HG03196 (cell line): ENCODE measurements around the gene TMEM108.

Source experiments
- ATAC-seq: cut with Tn5 transposase; IDR thresholded peaks from one replicate; pipeline ENCODE4 v1.9.1; 2021; ENCODE audit not compliant: unreplicated experiment

The TMEM108 gene

DNA sequence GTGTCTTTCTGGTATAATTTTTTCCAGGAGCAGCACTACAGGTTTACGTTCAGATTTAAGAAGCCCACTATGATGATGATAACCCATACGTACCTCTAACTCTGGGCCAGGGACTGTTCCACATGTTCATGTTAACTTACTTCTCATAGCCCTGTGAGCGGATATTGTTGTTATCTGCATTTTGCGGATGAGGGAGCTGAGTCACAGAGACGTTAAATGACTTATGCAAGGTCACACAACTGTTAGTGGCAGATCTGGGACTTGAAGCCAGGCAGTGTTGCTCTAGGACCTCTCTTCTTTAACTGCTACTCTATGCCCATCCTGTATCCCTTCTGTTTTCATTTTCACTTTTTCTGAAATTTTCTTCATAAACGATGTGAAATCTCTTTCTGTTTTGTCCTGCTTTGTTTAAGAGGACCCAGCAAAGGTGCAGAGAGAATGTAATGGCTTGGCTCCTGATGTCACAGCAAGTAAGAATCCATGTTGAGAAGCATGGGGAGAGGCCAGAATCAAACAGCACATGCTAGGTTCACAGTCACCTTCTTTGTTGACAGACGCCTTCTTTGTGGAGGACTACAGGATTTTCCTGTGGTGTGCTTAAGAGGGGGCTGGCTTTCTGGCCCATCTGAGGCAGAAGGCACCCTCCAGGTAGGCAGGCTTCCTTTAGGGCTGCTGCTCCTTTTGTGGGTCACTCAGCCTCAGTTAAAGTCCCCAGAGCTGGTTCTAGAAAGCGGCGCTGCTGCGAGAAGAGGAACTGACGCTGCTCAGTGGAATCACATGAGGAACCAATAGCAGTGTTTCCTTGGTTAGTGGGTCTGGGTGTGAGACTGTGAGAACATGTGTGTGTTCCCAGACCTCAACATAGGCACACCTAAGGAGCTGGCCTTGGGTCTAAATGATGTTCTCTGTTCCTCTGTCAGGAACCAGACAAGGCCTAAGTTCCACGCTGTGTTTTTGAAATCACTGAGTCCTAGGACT is 121.6 kb downstream of the TMEM108 start:
- no peak for ATAC-seq

DNA sequence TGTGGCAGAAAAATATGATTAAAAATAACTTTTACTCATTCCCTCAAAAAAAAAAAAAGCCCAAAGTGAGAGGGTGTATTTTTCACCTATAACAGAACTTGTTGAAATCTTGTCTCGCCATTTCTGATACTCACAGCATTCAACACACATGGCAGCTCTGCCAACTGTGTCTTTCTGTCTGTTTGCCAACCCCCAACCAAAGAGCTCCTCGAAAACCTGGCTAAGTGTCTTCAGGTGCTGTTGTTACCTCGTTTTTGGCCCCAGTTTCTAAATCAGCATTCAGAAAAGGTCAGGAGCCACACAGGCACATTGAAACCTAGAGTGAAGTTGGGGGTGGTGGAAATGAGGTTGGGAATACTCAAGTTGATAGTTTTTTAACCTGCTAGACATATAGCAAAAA is 123.5 kb downstream of the TMEM108 start:
- ATAC-seq, result no peak

DNA sequence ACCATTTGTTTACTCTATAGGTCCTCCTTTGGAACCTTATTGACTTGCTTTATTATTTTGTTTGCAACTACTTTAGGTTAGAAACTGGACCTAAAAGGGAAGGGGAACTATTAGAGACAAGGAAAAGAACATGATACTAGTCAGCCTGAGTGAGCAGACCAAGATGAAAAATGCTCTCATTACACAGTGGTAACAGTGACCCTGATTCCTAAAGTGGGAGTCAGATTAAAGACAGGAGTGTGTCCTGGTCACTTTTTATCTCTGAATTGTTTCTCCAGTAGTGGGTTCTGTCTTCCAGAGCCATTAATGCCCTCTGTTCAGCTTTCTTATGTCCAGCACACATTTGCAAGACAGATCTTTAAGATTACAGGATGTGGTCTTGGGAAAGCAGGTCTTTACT is 124.1 kb downstream of the TMEM108 start:
- ATAC-seq, result no peak

DNA sequence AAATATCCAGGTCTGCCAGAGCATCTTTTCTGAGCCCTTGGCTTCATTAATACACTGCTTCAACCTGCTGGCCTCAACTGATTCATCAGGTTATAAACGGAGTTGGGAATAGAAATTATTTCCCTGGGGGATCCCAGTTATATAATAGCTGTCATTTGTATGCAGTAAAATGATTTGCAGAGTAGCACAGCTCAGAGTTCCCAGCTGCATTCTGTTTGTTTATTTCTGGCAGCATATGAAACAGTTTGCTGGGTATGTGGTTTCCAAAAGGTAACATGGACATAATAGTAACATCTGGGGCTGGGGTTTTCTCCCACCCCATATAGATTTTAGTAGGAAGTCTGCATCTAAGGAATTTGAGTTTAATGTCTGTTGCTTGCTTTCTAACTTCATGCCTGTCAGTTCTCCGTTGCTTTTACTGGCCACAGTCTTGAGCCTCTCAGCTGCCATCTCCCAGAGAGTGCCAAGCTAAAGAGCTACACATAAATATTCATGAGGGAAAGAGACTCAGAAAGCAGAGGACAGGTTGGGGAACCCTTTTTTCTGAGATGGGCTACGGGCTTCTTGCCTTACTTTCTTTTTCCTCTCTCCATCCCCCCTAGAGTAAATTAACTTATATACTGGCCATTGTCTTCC is 124.6 kb downstream of the TMEM108 start:
- no peak for ATAC-seq

DNA sequence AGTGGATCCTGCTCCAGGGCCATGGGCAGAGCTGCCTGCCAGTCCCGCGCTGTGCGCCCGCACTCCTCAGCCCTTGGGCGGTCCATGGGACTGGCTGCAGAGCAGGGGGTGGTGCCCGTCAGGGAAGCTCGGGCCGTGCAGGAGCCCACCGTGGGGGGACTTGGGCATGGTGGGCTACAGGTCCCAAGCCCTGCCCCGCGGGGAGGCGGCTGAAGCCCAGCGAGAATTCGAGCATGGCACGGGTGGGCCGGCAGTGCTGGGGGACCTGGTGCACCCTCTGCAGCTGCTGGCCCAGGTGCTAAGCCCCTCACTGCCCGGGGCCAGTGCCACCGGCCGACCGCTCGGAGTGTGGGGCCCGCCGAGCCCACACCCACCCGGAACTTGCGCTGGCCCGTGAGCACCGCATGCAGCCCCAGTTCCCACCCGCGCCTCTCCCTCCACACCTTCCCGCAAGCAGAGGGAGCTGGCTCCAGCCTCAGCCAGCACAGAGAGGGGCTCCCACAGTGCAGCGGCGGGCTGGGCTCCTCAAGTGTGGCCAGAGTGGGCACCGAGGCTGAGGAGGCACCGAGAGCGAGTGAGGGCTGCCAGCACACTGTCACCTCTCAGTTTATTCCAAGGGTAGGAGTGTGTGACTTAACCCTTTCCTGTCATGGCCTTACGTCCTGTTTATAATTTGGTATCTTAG is 129.3 kb downstream of the TMEM108 start:
- ATAC-seq, result no peak

DNA sequence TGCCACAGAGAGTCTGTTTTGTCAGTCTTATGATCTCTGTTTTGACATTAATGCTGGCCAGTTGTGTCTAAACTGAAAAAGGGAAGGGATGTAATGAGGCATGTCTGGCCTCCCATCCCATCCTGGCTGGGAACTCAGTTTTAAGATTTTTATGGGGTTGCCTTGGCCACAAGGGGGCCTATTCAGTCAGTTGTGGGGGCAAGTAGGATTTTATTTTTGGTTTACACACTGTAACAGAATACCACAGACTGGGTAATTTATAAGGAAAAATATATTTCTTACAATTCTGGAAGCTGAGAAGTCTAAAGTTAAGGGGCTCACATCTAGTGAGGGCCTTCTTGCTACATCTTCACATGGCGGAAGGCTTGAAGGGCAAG is 129.8 kb downstream of the TMEM108 start:
- no peak for ATAC-seq

DNA sequence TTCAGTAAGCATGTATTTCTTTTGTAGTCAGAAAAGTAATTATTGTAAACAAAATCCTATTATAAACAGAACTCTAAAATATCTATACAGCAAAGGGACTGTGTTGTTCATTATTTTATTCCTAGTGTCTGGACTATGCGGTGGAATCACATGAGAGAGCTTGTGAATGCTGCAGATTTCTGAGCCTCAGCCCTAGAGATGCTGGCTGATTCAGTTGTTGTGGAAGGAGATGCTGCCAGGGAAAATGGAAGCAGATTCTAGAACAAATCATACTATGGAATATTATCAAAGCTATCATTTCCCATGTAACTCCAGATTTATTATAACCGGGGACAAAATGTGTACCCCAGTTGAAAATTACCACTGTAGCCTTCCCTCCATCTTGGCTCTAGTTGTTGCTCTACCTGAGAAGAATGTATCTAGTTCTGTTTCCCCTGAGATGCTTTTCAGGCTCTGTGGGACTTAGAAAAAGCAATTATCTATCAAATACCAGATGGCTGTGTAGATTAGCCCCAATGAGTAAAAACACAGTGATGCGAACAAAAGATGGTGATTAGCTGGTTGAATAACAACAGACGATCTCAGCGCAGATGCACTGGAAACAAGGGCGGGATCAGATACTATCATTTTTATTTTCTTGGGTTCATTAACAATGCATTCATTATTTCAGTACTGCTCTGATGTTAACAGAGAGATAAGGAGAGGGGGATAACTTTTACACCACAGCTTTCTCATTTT is 131.3 kb downstream of the TMEM108 start:
- no peak for ATAC-seq

DNA sequence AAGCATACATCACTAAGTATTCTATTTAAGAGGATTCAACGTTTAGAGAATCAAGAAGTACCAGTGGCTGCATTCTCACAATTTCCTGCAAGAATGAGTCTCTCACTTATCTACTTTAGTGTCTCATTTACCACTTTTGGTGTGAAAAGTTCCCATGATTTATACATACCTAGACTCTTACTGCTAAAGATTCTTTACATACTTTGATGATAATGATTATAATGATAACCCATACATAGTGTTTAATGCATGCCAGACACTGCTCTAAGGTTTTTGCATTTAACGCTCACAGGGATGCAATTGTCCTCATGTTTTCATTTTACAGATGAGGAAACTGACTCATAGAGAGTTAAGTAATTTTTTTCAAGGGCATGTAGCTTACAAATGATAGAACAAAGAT is 133.6 kb downstream of the TMEM108 start:
- ATAC-seq, result no peak

DNA sequence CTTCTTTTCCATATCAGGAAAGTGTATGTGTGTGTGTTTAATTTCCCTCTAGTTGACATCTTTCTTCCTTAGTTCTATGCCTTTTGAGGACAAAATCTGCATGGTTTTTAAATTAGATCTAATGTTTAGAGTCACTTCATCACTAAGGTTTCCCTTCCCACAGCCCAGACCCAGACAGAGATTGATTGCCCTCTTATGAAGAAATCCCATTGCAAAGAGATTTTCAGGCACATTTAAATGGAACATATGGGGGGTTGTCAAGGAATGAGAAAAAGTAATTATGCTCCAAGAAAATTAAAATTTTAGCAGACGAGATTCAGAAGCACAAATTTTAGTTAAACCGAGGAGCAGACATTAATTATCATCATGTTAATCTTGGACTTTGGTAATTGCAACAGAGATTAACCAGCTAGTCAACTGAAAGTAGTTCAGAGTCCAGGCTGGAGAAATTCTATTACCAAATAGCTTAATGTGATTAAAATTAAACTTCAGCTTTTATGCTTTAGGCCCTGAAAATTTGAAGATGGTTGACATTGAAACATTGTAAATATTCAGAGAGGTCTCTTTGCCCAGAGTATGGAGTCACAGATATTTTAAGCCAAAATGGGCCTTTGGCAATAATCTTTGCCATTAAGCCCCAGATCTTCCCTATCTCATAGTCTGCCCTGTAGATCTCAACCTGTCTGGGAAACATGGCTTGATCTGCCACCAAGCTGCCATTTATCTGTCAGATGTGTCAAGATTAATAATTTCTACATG is 143.4 kb downstream of the TMEM108 start:
- ATAC-seq, result no peak

DNA sequence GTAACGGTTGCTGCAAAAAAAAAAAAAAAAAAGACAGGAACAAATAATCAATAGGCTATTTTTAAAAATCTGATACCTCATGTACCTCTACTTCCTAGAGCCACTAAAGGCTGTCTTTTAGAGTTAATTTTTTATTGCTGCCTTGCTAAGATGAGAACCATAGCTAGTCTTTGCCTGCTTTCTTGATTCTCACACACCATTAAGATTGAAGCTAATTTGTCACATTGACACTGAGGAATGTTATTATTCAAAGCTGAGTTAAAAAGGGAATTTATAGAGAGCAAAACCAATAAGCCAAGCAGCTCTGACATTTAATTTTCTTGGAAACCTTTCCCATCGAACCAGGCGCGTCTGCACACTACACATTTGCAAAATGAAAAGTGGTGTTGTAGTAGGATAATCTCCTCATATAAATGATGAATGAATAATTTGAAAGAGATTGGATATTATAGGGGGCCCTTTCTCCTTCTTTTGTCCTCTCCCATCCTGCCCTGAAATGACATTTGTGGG is 149.7 kb downstream of the TMEM108 start:
- ATAC-seq, result no peak

DNA sequence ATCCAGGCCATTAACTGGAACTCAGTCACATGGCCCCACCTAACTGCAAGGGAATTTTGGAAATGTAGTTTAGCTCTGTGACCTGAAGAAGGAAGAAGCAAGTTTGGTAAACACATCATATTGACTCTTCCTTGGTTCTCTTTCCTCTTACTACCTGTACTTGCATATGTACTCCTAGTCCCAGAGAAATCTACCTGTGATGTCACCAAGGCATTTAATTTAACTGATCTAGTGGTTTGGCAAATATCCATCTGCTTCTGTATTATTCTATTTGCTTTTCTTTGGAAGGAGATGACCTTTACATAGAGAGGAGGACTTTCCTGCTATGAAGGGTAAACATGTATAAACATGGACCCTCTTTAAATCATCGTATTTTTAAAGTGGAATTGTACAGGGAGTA is 150.8 kb downstream of the TMEM108 start:
- no peak for ATAC-seq

DNA sequence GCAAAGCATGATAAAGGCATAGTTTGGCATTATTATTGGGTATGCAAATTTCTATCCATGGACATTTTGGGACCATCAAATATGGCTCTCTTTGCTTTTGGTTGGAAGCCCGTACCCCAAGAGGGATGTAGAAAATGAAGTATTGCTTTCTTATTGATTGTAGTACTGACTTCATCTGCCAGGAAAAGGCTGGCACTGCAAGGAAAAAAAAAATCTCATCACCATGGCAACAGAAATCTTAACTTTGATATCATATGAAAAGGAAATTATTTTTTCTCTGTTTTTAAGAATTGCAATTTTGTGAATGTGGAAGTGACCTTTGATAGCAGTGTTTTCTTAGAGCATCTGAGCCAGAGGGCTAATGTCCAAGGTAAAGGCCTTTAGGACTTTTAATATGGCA is 151.7 kb downstream of the TMEM108 start:
- no peak for ATAC-seq

DNA sequence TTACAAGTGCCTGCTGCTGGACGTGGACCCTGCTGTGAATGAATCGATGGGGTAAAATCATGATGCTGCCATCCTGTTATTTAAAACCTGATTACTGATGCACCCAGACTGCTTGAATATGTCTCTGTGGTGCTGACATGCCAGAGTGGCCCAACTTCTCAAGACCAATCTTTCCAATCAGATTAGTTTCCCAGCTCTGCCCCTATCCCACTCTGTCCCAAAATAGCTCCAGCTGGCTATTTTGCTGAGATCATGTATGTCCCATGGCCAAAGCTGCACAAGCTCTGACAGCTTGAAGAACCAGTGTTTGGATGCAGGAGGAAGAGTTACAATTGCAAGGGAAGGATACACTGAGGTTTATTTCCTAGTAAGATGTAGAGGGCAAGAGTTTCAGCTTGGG is 153.6 kb downstream of the TMEM108 start:
- ATAC-seq, result no peak

DNA sequence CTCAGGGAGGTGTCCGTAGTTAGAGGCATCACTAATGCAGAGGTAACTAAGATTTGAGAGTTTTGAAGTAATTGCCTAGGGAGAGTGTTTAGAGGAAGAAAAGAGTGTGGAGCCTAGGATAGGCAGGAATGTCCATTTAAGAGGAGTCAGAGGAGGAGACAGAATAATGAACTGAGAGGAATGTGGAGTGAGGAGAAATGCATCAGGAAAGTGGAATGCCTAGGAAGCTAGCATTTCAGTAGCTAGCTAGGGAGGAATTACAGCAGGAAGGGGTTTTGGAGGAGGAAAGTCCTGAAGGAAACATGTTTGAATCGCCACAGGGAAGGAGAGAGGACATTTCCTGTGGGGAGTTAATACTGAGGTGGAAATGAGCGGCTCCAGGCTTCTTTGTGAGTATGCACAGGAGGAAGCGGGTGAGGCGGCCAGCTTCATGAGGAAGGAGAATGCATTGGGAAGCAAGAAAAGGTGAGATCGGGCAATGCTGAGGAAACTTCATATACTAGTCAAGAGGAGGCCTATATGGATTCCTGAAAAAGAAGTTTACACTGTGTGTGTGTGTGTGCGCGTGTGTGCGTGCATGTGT is 154.3 kb downstream of the TMEM108 start:
- ATAC-seq, result no peak

DNA sequence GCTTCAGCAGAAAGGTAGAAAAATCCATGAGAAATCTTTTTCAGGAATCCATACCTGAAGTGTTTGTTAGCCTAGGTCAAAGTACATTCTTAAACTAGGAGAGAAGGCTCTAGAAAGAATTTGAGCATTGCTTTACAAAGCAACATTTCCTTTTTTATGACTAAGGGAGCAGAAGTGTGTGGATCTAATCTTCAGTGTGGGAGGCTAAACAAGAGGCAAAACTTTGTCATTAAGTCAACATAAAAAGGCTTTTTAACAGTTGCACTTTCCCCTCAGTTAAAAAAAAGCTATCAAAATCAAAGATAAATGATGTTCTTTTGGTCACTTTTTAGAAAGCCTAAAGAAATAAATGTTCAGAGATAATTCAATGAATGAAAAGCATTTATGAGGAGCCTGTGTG is 154.8 kb downstream of the TMEM108 start:
- ATAC-seq, result no peak

DNA sequence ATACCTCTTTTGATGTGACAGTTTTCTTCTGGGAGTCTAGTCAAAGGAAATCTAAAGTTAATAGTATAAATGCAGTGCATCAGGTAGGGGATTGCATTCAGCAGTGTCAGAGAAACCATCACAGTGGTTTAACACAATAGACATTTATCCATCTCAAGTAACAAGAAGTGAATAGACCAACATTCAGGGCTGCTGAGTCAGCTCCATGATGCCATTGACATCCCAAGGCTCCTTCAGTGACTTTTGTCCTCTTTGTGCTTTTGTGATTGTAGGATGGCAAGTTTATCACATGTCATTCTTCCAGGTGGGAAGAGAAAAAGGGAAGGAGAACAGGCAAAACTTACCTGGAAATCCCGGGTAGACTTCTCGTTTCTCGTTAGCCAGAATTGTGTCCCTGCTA is 158.3 kb downstream of the TMEM108 start:
- no peak for ATAC-seq

DNA sequence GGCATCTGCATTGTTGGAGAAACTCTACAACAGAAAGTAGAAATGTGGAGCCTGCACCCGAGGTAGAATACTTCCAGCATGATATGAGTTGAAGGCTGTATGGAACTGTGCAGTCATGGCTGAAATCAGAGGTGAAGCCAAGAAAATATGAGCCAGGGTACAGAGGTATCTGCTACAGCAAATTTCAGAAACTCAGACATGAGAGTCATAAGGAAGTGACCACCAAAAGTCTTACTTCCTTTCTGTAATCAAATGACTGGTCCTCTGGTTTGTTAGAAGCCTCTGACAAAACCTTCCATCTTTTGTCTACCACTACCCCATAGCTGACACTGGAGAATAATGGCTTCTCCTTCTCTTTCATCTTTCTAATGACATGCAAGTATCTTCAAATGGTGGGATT is 159.4 kb downstream of the TMEM108 start:
- no peak for ATAC-seq

DNA sequence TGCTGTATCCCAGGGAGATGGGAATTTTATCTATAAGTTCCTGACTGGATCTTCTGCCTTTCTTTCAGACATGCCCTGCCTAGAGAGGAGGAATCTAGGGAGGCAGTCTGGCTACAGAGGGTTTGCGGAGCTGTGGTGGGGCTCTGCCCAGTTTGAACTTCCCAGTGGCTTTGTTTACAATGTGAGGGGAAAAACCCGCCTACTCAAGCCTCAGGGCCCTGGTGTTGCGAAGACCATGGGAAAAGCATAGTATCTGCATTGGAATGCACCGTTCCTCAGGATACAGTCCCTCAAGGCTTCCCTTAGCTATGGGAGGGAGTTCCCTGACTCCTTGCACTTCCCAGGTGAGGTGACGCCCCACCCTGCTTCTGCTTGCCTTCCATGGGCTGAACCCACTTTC is 168.7 kb downstream of the TMEM108 start:
- ATAC-seq, result no peak

DNA sequence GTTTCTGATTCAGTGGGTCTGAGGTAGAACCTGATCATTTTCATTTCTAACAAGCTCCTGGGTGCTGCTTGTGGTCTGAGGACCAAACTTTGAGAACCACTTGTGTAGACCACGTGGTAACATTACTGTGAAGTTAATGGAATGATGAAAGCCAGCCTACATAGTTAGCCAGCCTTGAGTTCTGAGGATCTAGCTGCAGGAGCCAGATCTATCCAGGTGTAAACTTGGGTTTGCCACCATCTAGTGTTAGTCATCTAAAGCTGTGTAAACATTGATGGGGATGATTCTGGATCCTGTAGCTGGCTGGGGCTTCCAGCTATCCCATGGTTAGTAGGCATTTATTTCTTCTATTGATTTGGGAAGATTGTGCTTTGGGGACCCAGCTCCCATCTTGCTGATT is 170.0 kb downstream of the TMEM108 start:
- ATAC-seq, result no peak
